HCT116 (cell line): Measurements from ENCODE around the gene ZBTB8B. TPM values are rescaled to one million over a fixed set of nuclear protein-coding genes. Genes with fewer than 3 reads are reported as not detected.

Experiments used
- ATAC-seq: fragments of 200-7000 bp; cut with Tn5 transposase; 2 replicates; pipeline ENCODE4 v1.9.1; 2020; ENCODE audit warnings: mild to moderate bottlenecking, moderate library complexity
- BruUV-seq: library from RNA; stranded (reverse); fragments of 400-500 nt; replicated peaks from 2 replicates; lab custom pipeline; 2021; lab: Mats Ljungman, UMichigan
- CTCF ChIA-PET: fragments of 300-600 bp; sonication (Branson Sonifier 250); formaldehyde crosslinking; loops from one replicate; lab custom pipeline; 2021; ENCODE audit warnings: antibody characterized with exemption; lab: Charles Lee
- POLR2A ChIA-PET: fragments of 300-600, 350-600 bp; sonication (Branson Sonifier 250); formaldehyde crosslinking; loops from one replicate; lab custom pipeline; 2021; ENCODE audit warnings: antibody characterized with exemption; lab: Charles Lee
- RAD21 ChIA-PET, 2 experiments: fragments of 300-600 bp; sonication (Branson Sonifier 250); formaldehyde crosslinking; loops; one replicate each; lab custom pipeline; 2023; ENCODE audit warnings: low total read pairs in 2 of 2; ENCODE audit not compliant: uncharacterized antibody in 2 of 2, unreplicated experiment in 2 of 2, low non-redundant PET in 1 of 2; lab: Charles Lee
- DNase-seq: peaks from one replicate; pipeline ENCODE4 v3.0.0-alpha.2; 2010; ENCODE audit warnings: low read depth, low spot score
- H2AFZ ChIP-seq: fragments of 200-600 bp; shearing (Covaris generic), sonication (generic); 2 replicates; pipeline ENCODE4 v1.6.1; 2017; ENCODE audit warnings: low read depth, mixed run types, mixed read lengths, antibody characterized with exemption, low read length; ENCODE audit not compliant: poor library complexity, severe bottlenecking
- H3K27ac ChIP-seq: 2 replicates; pipeline ENCODE4 v1.5.1; 2012; ENCODE audit warnings: low read depth, low read length
- H3K27me3 ChIP-seq: fragments of 200-600 bp; sonication (generic); 2 replicates; pipeline ENCODE4 v1.6.1; 2016; ENCODE audit warnings: mixed run types, low read length, mixed read lengths; ENCODE audit not compliant: insufficient read depth
- H3K36me3 ChIP-seq, 2 experiments: fragments of 200-500 bp in 1 of 2; fragments of 200-600 bp in 1 of 2; sonication (Bioruptor generic) in 1 of 2; sonication (generic) in 1 of 2; 2 replicates each; pipeline versions ENCODE4 v1.5.1 to v1.6.1; 2014 to 2016; ENCODE audit warnings: low read length in 2 of 2, inconsistent platforms in 1 of 2, mixed read lengths in 1 of 2, mixed run types in 1 of 2; ENCODE audit not compliant: insufficient read depth in 2 of 2, control insufficient read depth in 1 of 2
- H3K4me1 ChIP-seq, 2 experiments: fragments of 200-600 bp in 1 of 2; sonication (generic) in 1 of 2; 2 replicates each; pipeline versions ENCODE4 v1.5.1 to v1.6.1; 2012 to 2017; ENCODE audit warnings: low read length in 2 of 2, inconsistent platforms in 1 of 2, mild to moderate bottlenecking in 1 of 2, mixed read lengths in 1 of 2, mixed run types in 1 of 2, moderate library complexity in 1 of 2; ENCODE audit not compliant: insufficient read depth in 2 of 2, control insufficient read depth in 1 of 2
- H3K4me2 ChIP-seq: fragments of 200-600 bp; sonication (generic); 2 replicates; pipeline ENCODE4 v1.6.1; 2017; ENCODE audit warnings: mixed run types, low read length, mixed read lengths
- H3K4me3 ChIP-seq, 2 experiments: fragments of 200-600 bp in 1 of 2; sonication (generic) in 1 of 2; replicated peaks in 1 of 2; 2 replicates each; pipeline ENCODE4 v1.5.1; 2011 to 2016; ENCODE audit warnings: low read length in 2 of 2, control low read depth in 1 of 2, low read depth in 1 of 2, mild to moderate bottlenecking in 1 of 2, mixed read lengths in 1 of 2, mixed run types in 1 of 2
- H3K79me2 ChIP-seq: fragments of 200-600 bp; sonication (generic); 2 replicates; pipeline ENCODE4 v1.6.1; 2017; ENCODE audit warnings: mild to moderate bottlenecking, mixed run types, low read length, moderate library complexity, mixed read lengths; ENCODE audit not compliant: insufficient read depth
- H3K9ac ChIP-seq: fragments of 200-600 bp; sonication (generic); 2 replicates; pipeline ENCODE4 v1.6.1; 2016; ENCODE audit warnings: low read length, mixed read lengths
- H3K9me2 ChIP-seq: fragments of 200-600 bp; sonication (generic), shearing (Covaris generic); 2 replicates; pipeline ENCODE4 v1.6.1; 2017; ENCODE audit warnings: mixed run types, mild to moderate bottlenecking, moderate library complexity; ENCODE audit not compliant: insufficient read depth
- H3K9me3 ChIP-seq, 2 experiments: fragments of 200-500 bp in 1 of 2; fragments of 200-600 bp in 1 of 2; sonication (Bioruptor generic) in 1 of 2; sonication (generic) in 1 of 2; 2 replicates each; pipeline ENCODE4 v1.6.1; 2014 to 2017; ENCODE audit warnings: low read length in 2 of 2, mixed read lengths in 2 of 2, inconsistent platforms in 1 of 2, low read depth in 1 of 2, mild to moderate bottlenecking in 1 of 2, mixed run types in 1 of 2, moderate library complexity in 1 of 2; ENCODE audit not compliant: control insufficient read depth in 1 of 2, insufficient read depth in 1 of 2
- H4K20me1 ChIP-seq: fragments of 200-600 bp; sonication (generic), shearing (Covaris generic); 2 replicates; pipeline ENCODE4 v1.6.1; 2017; ENCODE audit warnings: mixed run types, mild to moderate bottlenecking, moderate library complexity; ENCODE audit not compliant: insufficient read depth
- CEBPB ChIP-seq: IDR thresholded peaks from 2 replicates; pipeline ENCODE4 v1.6.1; 2012; ENCODE audit warnings: low read depth
- CTCF ChIP-seq, 3 experiments: fragments of 200-600 bp in 1 of 3; sonication (generic) in 1 of 3; IDR thresholded peaks in 2 of 3; conservative IDR thresholded peaks in 1 of 3; 2 replicates each; pipeline ENCODE4 v1.5.1; 2012 to 2017; ENCODE audit warnings: low read depth in 2 of 3, low read length in 2 of 3, antibody characterized with exemption in 1 of 3, borderline replicate concordance in 1 of 3, control low read depth in 1 of 3, mild to moderate bottlenecking in 1 of 3, mixed read lengths in 1 of 3, mixed run types in 1 of 3, moderate library complexity in 1 of 3; ENCODE audit not compliant: insufficient read depth in 1 of 3
- EGR1 ChIP-seq: IDR thresholded peaks from 2 replicates; pipeline ENCODE4 v1.6.1; 2012; ENCODE audit warnings: low read depth
- ELF1 ChIP-seq: IDR thresholded peaks from 2 replicates; pipeline ENCODE4 v1.6.1; 2012; ENCODE audit warnings: low read depth, borderline replicate concordance
- EZH2 ChIP-seq: fragments of 200-600 bp; sonication (generic); IDR thresholded peaks from 2 replicates; pipeline ENCODE4 v1.6.1; 2017; ENCODE audit warnings: antibody characterized with exemption, mixed run types
- JUND ChIP-seq: IDR thresholded peaks from 2 replicates; pipeline ENCODE4 v1.6.1; 2012
- RAD21 ChIP-seq: IDR thresholded peaks from 2 replicates; pipeline ENCODE4 v1.6.1; 2012; ENCODE audit warnings: low read depth, mild to moderate bottlenecking
- REST ChIP-seq: IDR thresholded peaks from 2 replicates; pipeline ENCODE4 v1.6.1; 2012; ENCODE audit warnings: low read depth
- SIN3A ChIP-seq: IDR thresholded peaks from 2 replicates; pipeline ENCODE4 v1.6.1; 2012; ENCODE audit warnings: low read depth
- SP1 ChIP-seq: IDR thresholded peaks from 2 replicates; pipeline ENCODE4 v1.6.1; 2012; ENCODE audit warnings: low read depth
- SRF ChIP-seq: IDR thresholded peaks from 2 replicates; pipeline ENCODE4 v1.6.1; 2012; ENCODE audit warnings: low read depth
- YY1 ChIP-seq: IDR thresholded peaks from 2 replicates; pipeline ENCODE4 v1.6.1; 2011; ENCODE audit warnings: low read length, low read depth, moderate library complexity, mild to moderate bottlenecking; ENCODE audit not compliant: insufficient replicate concordance; ENCODE audit errors: extremely low read depth
- ZFX ChIP-seq: fragments of 450-650 bp; IDR thresholded peaks from 2 replicates; pipeline ENCODE4 v1.6.1; 2017
- intact Hi-C: fragments of 100-400 bp; cut with micrococcal nuclease; formaldehyde crosslinking; loops from 2 replicates; pipeline ENCODE4 v1.10.0; 2022
- total RNA-seq: library from RNA; stranded (reverse); gene quantifications from one replicate; pipeline ENCODE4 v1.2.1, GENCODE V29; 2021; ENCODE audit not compliant: unreplicated experiment

Gene ZBTB8B
- total RNA-seq, 1 experiment from 2014 or later, result 0.25 TPM

- Histone ChIP-seq H3K9me2 (no peaks in the 10 kb centered on the region), H3K9me3 (no peaks in the 10 kb centered on the region), H3K4me1 (no peaks in the 10 kb centered on the region)
- POLR2A ChIA-PET, result no interaction called here
- TF ChIP-seq CTCF (IDR thresholded peaks at IDR 0.05 in 2 of 3, conservative IDR thresholded peaks at IDR 0.05 in 1 of 3; ENCODE audit: borderline replicate concordance in 1 of 3, insufficient read depth in 1 of 3, low read depth in 2 of 3, low read length in 2 of 3) (no peak), ZFX (no peak), EGR1 (no peak), ELF1 (no peak), RAD21 (no peak), JUND (no peak), SRF (no peak), SIN3A (no peak)
- TF ChIP-seq, all 23 proteins: peak for 0
- no peak overlapping the region for H3K4me3 ChIP-seq
- CTCF ChIA-PET, result no interaction called here
- no peak overlapping the region for H3K4me2 ChIP-seq
- no peaks in the 10 kb centered on the region for H3K27me3 ChIP-seq
- no peak for ATAC-seq
- no peaks in the 10 kb centered on the region for H4K20me1 ChIP-seq
- RAD21 ChIA-PET, result no interaction called here
- H3K79me2 ChIP-seq, result no peaks in the 10 kb centered on the region
- no peak for DNase-seq
- intact Hi-C loops, result no loop called here
- H3K36me3 ChIP-seq, result no peaks in the 10 kb centered on the region
- no peak overlapping the region for H3K9ac ChIP-seq
- BruUV-seq, result no TSS peak
- H3K27ac ChIP-seq, result no peak overlapping the region
- H2AFZ ChIP-seq, result no peak overlapping the region
These were observed 10.1 kb downstream of the ZBTB8B start for GRCh38 chr1:32474954-32475353.

GRCh38 chr1:32480003-32480402 is 15.1 kb downstream of the ZBTB8B start:
- intact Hi-C loops, result no loop called here
- H3K4me1 ChIP-seq, result no peaks in the 10 kb centered on the region
- no peak for ATAC-seq

More at GRCh38 chr1:32480003-32480402, 15.1 kb downstream of the ZBTB8B start:
- H3K9me2 ChIP-seq, result no peaks in the 10 kb centered on the region
- H3K27ac ChIP-seq, result no peak overlapping the region
- H4K20me1 ChIP-seq, result no peaks in the 10 kb centered on the region
- no peaks in the 10 kb centered on the region for H3K79me2 ChIP-seq
- BruUV-seq, result no TSS peak
- no peak overlapping the region for H2AFZ ChIP-seq
- ChIA-PET POLR2A (no interaction called here), CTCF (no interaction called here), RAD21 (no interaction called here)
- no peaks in the 10 kb centered on the region for H3K9me3 ChIP-seq
- no peak overlapping the region for H3K4me3 ChIP-seq
- no peak overlapping the region for H3K4me2 ChIP-seq
- TF ChIP-seq CEBPB (no peak), EZH2 (no peak), ZFX (no peak), RAD21 (no peak), SP1 (no peak), YY1 (no peak), REST (no peak)
- H3K36me3 ChIP-seq, result no peaks in the 10 kb centered on the region
- DNase-seq, result no peak
- no peaks in the 10 kb centered on the region for H3K27me3 ChIP-seq
- no peak overlapping the region for H3K9ac ChIP-seq
